NCI-H510A (cell line): ENCODE results near the gene MYCL.

ENCODE experiments used
- DNase-seq: peaks from one replicate; lab custom pipeline; 2025; lab: John Stamatoyannopoulos, UW

Gene MYCL, protein sequence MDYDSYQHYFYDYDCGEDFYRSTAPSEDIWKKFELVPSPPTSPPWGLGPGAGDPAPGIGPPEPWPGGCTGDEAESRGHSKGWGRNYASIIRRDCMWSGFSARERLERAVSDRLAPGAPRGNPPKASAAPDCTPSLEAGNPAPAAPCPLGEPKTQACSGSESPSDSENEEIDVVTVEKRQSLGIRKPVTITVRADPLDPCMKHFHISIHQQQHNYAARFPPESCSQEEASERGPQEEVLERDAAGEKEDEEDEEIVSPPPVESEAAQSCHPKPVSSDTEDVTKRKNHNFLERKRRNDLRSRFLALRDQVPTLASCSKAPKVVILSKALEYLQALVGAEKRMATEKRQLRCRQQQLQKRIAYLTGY

DNA sequence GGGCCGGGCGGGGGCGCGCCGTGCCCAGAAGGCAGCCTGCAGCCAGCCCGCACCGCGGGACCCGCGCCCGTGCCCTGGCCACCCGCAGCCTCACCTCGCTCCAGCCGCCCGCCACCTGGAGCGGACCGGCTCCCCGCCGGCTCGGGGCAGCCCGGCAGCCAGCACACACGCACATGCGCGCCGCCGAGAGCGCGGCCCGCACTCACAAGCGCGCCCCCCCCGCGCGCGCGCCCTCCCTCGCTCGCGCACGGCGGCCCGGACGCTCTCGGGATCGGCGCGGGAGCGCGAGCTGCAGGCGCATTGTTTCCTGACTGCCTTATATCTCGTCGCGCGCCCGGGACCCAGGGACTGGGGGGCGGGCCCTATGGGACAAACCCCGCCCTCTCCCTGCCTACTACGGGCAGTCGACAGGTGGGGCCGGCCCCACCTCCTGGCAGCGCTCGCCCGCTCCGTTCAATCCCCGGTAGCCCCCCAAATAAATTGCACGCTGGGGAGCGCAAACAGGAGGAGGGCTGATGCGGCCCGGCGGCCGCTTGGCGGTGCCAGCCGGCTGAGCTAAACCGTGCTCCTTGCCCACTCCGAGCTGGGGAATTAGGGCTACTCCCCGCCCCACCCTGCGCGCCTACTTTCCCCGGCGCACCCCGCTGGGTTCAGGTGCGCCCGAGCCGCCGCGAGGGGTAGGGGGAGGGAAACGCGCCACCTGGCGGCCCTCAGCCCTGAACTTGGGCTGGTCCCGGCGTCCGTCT, at the start of gene MYCL:
Gene MYCL (minus strand): TSS at position 204 of the 746 bp plus-strand sequence. CDS start 483 bp downstream, outside the sequence.
- peak; percentile 100 for DNase-seq

DNA sequence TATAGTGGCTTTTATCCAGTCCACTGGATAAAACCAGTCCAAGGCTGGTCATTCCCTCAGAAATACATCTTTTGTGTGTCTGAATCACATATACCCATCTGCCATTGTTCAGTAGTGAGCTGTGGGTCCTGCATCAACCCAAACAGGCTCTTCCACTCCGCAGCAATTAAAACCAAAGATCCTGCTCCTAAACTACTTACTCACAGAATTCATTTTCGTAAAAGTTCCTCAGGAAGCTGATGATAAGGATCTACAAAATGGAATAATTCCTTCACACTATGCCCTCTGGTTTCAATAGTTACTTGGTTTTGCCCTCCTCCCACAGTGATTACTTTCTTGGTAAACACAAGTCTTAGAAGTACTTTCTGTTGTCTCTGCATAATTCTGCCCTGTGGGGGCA, 48.2 kb upstream of the MYCL start:
- no peak for DNase-seq

DNA sequence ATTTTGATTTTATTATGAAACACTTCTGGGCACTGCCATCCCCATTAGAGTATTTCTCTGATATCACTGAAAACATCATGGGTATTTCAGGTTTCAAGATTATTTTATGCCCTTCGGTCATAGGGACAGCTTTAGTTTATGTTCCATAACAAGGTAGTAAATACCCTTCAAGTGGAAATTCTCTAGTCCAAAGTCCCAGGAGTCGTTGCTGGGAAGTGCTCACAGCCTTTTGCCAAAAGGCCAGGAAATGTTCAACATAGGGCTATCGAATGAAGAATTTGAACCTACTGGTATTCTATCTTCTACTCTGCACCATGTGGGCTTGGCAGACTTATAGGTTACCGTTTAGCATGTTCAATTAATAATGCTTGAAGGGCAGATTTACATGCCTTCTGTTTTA, 45.5 kb upstream of the MYCL start:
- DNase-seq, result no peak

DNA sequence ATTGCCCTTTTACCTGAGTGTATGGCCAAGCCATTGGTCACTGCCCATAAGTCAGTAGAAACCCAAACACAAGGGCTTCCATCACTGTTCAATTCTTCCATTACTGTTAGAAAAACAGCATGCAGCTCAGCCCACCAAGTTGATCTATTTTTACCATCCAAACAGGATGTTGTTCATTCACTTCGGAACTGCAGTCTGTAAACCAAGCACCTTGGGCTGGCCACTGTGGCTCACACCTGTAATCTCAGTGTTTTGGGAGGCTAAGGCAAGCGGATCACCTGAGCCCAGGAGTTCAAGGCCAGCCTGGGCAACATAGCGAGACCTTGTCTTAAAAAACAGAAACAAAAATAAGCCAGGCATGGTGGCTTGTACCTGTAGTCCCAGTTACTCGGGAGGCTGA, 44.5 kb upstream of the MYCL start:
- DNase-seq, result no peak

DNA sequence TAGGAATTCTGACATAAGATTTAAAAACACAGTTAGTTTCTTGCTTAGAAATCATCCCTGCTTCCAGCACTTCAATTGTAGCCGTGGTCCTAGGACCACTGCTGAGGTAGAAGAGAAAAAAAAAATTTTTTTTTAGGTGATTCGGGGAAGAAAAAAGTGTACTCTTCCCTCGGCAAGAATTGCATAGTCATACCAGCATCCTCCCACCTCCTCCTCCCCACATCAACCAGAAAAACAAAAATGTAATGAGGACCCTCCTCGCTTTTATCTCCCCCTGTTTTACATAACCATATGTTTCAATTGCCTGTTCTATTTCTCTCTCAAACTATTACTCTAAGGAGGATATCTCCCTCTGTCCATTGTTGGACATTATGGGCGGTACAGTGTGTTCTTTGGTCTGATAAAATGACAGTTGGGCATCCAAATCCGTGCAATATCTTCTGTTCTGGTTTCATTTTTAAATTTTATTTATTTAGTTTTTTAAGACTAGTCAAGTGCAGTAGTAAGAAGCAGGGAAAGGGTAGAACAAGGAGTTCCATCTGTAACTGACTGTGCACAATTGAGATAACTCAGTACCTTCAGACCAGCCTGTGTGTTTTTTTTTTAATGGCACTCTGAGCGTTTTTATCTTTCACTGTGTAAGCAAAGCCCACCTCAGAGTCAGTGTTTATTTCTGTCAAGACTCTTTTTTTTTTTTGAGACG, 42.8 kb upstream of the MYCL start:
- DNase-seq, result no peak

DNA sequence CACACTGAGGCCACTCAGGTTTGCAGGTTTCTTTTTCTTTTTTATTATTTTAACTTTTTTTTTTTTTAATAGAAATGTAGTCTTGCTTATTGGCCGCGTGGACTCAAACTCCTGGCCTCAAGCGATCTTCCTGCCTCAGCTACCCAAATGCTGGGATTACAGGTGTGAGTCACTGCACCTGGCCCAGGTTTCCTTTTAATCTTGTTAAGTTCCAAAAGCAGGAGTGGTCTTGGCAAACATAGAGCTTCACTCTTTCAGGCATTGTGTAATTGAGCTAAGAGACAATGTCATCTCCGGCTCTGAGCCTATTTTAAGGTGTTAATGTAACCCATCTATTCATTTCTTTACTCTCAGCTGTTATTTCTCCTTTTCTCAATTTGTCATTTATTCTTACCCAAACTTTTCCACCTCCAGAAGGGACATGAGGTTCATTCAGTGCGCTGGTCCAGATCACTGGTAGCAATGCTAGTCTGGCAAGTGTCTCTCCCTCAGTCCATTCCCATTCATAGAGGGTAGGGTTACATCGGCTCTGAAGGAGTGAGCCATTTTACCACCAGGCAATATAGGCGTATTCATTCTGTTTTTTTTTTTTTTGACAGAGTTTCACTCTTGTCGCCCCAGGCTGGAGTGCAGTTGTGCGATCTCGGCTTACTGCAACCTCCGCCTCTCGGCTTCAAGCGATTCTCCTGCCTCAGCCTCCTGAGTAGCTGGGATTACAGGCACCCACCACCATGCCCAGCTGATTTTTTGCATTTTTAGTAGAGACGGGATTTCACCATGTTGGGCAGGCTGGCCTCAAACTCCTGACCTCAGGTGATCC, 42.0 kb upstream of the MYCL start:
- no peak for DNase-seq

DNA sequence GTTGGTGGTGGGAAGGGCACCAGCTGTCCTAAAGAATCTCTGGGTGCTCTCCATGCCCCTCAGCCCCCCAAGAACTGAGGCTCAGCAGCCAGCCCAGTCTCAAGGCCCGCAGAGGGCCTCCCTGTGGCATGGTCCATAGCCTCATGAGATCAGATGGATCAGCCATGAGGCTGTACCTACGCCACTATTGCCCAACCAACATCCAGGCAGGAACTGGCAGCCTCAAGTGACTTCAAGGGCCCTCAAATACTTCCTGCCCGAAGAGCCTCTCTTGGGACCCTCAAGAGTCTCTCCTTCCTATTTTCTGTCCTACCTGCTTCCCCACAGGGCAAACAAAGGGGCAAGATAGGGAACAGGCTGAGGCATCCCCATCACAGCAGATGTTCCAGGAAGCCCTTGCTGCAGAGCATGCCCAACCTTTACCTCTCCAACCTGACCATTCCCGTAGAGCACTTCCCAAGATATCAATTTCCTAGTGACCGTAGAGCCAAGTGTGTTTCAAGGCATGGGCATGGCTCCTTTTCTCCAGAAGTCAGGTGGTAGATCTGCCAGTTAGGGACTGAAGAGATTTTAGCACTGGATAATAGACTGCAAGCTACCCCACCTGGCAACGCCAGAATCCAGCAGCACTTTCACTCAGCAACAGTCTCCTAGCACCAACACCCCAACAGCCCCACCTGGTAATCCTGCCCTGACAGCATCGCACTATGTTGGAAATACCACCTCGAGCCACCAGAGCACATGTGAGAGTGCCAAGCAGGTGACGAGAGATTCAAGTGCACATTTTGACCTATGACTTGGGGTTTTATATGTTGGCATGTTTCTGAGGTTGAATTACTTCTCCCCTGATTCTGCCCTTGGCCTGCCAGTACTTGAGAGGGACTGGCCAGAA, 39.5 kb upstream of the MYCL start:
- DNase-seq, result peak; percentile 84

DNA sequence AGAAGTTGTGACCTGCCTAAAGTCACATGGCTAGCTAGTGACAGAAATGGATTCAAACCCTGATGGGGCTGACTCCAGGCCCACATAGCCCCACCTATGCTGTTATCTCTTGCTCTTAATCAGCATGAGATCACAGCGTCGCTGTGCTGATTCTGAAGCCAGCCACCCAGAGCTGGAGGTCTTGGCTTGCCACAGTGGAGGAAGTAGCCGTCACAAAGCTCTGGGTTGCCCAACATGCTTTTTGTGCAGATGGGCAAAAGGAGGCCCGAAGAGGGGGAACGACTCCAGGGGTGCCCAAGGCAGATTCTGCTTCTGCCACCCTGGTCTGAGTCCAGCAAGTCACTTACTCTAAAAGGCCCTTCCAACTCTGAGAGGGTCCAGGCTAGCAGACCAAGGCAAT, 38.5 kb upstream of the MYCL start:
- no peak for DNase-seq

DNA sequence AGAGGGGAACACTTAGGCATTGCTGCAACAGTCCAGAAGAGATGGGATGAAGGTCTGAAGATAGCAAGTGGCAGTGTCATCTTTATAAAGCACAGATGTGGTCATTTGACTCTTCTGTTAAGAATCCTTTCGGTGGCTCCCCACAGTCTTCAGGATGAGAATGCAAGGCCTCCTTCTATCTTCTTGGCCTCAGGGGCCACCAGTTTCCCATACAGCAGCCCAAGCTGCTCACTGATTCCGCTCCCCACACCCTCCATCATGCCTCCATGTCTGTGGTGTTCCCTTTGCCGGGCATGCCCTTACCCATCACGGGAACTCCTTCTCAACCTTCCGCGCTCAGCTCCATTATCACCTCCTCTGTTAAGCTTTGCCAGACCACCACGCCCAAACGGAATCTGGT, 37.1 kb upstream of the MYCL start:
- no peak for DNase-seq

DNA sequence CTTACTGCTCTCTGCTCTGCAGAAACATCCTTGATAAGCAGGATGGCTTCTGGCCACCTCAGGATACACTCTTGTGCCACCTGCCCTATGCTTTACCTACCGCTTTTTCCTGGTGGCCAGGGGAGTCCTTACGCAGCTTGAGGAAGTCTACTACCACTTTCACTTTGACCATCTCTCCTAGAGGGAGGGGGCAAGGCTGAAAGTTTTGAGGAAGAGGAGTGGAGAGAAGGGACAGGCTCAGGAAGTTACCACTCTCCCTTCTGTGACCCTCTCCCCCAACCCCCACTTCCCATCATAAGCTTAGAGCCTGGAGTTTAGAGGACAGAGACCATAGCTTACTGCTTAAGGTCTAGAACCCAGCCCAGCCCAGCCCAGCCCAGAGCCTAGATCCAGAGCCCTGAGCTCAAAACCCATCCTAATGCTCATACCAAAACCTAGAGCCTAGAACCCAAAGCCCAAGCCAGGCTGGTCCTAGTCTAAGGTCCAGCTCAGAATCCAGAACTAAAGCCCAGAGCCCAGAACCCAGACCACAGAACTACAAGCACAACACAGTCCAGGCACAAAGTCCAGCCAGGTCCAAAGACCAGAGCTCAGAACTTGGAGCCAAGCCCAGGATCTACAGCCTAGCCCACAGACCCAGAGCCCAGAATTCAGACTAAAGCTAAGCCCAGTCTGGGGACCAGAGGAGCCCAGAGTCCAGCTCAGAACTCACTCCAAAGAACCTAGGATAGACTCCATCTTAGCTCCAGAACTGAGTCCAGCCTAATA, 35.2 kb upstream of the MYCL start:
- no peak for DNase-seq

DNA sequence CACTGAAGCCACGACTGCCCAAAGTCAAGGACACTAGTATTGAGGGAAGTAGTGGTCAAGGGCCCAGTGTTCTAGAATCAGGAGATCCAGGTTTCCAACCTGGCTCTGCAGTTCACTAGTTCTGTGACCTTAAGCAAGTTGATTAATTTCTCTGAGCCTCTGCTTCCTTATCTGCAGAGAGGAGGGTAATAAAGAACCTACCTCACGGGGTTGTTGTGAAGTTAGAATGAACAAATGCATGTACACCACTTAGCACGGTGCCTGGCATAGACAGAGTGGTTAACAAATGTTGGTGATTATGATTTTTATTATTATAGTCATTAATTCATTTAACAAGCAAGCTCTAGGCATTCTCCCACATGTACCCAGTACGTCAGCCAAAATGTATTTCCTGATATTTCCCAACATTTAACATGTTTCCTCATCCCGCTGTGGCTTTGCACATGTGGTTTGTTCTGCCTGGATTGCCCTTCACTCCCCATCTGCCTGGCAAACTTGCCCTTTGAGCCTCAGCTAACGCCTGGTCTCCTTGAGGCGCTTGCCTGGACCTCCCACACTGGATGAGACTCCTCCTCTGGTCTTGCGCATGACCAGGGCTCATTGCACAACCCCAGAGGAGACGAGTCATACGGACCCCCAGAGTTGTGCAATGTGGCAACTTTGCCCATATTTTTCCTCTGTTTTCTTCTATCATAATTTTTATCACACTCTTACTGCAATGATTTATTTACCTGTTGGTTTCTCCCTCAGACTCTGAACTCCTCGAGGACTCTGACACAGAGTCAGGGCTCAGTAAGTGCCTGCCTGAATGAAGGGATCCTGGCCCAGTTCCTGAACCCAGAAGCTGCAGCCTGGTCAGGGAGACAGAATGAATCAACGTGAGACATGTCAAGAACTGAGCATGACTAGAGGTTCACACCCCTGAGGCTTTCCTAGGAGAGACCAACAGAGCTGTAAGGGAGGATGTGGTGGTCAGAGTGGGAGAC, 32.5 kb upstream of the MYCL start:
- no peak for DNase-seq

DNA sequence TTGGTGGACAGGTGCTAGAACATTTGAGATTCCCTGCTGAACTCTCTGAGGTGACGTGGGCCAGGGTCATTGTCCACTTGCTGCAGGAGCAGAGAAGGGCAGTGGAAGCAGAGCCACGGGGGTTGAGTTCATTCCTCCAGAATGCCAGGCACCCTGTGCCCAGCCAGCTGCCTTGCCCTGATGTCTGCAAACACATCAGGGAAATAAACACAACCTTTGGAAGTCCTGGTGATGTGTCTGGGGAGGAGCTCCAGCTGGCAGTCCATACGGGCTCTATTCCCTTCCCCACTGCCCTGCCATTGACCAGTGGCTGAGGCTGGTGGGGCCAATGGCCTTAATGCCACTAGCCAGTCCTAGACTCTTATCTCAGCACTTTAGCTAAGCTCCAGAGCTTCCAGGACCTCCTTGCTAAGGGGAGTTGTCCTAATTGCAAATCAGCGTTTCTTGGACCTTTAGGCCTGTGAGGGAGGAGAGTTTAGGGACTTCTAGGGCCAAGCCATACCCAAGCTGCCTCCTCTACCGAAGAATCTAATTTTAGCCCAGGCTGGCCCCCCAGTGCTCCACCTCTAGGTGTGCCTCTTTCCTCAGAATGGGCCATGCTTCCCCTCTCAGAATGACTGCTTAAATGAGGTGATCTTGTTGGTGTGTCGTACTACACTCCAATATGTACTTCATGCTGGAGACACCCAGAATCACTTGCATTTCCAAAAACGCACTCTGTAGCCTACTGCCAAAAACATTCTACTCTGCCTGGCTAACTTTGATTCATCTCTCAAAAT, 27.3 kb upstream of the MYCL start:
- no peak for DNase-seq

DNA sequence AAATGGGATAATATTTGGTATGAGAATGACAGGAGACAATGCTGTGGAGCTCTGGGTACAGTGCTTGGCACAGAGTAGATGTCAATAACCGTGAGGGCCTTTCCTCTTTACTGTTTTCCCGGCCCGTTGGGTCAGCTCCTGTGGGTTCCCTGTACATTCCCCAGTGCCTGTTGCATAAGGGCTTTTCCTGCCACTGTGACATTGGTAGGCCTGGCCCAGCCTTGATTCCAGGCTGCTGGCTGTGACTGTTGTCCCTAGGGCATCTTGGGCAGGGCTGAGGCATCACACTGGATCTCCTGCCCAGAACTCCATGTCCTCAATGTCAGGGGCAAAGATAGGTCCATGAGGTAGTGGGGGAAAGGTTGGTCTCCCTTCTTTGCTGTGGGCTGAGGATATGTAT, 25.8 kb upstream of the MYCL start:
- DNase-seq, result no peak

DNA sequence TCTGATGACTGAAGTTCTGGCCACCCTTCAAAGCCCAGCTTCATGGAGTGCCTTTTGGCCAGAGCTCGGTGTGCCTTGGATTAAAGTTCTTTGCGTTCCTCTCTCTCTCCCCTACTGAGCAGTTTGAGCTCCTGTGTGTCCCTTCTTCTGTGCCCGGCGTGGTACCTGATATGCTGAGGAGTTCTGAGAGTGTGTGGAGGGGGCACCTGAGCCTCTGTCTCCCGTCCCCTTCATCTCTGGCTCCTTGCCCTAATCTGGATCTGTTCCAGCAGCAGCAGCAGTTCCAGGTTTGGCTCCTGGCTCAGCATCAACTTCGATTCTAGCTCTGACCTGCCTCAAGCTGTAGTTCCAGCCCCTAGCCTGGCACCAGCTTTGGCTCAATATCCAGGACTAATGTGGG, 25.1 kb upstream of the MYCL start:
- DNase-seq, result no peak

DNA sequence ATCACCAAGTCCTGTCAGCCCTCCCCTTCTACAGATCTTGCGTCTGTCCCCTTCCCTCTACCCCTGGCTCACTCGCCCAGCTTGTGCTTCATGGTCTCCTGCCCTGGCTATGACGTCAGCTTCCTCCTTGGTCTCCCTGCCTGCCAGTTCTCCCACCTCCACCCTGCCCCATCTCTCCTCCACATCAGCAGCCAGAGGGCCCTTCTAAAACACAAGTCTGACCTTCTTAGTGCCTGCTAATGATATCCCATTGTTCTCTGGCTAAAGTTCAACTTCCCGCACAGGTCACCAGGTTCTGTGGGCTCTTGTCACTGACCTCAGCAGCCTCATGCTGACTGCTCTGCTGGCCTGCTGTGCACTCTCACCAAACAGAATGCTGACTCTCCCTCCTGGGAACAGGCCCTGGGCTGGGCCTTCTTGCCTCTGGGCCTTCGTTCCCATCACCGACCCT, 24.7 kb upstream of the MYCL start:
- DNase-seq, result no peak

DNA sequence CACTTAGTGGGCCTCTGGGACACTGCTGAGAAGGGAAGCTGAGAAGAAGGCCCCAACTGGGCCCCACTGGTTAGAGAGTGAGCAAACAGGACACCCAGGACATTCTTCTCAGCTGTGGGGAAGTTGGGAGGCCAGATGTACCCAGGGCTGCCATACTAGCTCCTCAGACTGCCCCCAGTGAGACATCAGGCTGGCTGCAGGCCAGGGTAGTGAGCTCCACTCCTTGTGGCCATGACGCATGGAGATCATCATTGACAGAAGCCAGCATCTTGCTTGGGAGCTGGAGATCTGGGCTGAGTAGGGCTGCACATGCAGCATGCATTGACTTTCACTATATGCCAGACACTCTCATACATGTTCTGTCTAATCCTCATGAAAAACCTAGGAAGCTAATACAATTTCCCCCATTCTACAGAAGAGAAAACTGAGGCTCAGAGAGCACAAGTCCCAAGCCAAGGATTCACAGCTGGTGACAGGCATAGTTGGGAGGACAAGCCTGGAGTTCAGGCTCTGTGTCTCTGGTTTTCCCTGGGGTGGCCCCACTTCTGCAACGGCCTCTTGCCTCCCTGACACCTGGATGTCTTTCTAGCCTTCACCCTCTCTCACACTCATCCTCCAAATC, 24.1 kb upstream of the MYCL start:
- no peak for DNase-seq

DNA sequence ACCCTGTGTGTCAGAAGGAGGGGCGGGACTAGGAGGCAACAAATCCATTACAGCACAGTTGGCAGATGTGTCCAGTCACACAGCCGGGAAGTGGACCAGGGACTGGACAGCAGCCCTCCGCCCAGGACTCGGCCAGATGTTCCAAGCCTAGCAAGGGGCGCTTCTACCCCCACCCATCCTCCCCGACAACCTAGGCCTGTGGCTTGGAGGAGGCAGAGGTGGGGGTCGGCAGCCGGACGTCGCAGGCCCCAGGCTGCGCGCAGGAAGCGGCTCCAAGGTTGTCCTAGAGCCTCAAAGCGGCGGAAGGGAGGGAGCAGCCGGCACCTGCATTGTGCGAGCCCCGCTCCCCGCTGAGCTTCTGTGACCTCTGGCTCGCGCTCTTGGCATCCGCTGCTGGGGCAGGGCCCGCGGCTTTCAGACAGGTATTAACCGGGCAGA, 20.6 kb upstream of the MYCL start:
- DNase-seq, result no peak

DNA sequence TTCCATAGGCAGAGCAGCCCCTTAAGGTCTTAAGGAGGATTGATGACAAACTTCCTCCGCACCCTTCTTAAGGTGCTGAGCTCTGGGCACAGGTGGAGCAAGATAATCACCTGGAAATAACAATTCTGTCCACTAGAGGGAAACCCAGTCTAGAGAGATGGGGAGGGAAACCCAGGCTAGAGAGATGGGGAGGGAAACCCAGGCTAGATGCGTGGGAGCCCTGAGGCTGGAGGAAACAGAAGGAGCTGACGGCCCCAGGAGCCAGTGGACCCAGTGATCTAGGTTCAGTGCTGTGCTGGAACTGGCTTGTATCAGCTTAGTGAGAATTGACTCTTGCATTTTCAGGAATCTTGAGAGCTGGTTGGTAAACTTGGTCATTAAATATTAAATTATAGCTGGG, 17.8 kb upstream of the MYCL start:
- DNase-seq, result peak; percentile 89
